ENCODE measurements around the gene NOMO2.
"Not testable (repeated sequence)": the region's sequence is repeated elsewhere in the genome, so short reads cannot be mapped to it uniquely, and the experiment has no call there.

The NOMO2 gene

GRCh38 chr16:18575298-18575917 is 13.5 kb upstream of the NOMO2 start:
- DNase-seq (ENCODE audit: low read depth in 2 of 2), result not testable (repeated sequence)

- DNase-seq (ENCODE audit: low read depth in 2 of 2), result not testable (repeated sequence)
Measured at GRCh38 chr16:18573887-18574286, 12.0 kb upstream of the NOMO2 start.

- not testable (repeated sequence) for DNase-seq (ENCODE audit: low read depth in 2 of 2)
Measured at GRCh38 chr16:18572973-18573372, 11.1 kb upstream of the NOMO2 start.

- not testable (repeated sequence) for DNase-seq (ENCODE audit: low read depth in 2 of 2)
Measured at GRCh38 chr16:18571307-18571850, 9.5 kb upstream of the NOMO2 start.

- DNase-seq (ENCODE audit: low read depth in 2 of 2), result not testable (repeated sequence)
Measured at GRCh38 chr16:18570529-18571306, 8.8 kb upstream of the NOMO2 start.

- DNase-seq (ENCODE audit: low read depth in 2 of 2), result not testable (repeated sequence)
Measured at GRCh38 chr16:18560416-18561220, 1.3 kb downstream of the NOMO2 start.

GRCh38 chr16:18553671-18554070 is 8.2 kb downstream of the NOMO2 start:
- DNase-seq (ENCODE audit: low read depth in 2 of 2), result not testable (repeated sequence)

- not testable (repeated sequence) for DNase-seq (ENCODE audit: low read depth in 2 of 2)
Measured at GRCh38 chr16:18547382-18547781, 14.5 kb downstream of the NOMO2 start.

GRCh38 chr16:18546853-18547252 is 15.0 kb downstream of the NOMO2 start:
- DNase-seq (ENCODE audit: low read depth in 2 of 2), result not testable (repeated sequence)

GRCh38 chr16:18544232-18545081 is 17.4 kb downstream of the NOMO2 start:
- DNase-seq (ENCODE audit: low read depth in 2 of 2), result not testable (repeated sequence)

- DNase-seq (ENCODE audit: low read depth in 2 of 2), result not testable (repeated sequence)
Measured at GRCh38 chr16:18541912-18542311, 20.0 kb downstream of the NOMO2 start.

GRCh38 chr16:18537004-18537403 is 24.9 kb downstream of the NOMO2 start:
- DNase-seq (ENCODE audit: low read depth in 2 of 2), result not testable (repeated sequence)

- DNase-seq (ENCODE audit: low read depth in 2 of 2), result not testable (repeated sequence)
Measured at GRCh38 chr16:18535519-18536168, 26.3 kb downstream of the NOMO2 start.

- DNase-seq (ENCODE audit: low read depth in 2 of 2), result not testable (repeated sequence)
Measured at GRCh38 chr16:18534308-18534707, 27.6 kb downstream of the NOMO2 start.

GRCh38 chr16:18531323-18531722 is 30.6 kb downstream of the NOMO2 start:
- DNase-seq (ENCODE audit: low read depth in 2 of 2), result not testable (repeated sequence)

GRCh38 chr16:18530329-18530728 is 31.6 kb downstream of the NOMO2 start:
- not testable (repeated sequence) for DNase-seq (ENCODE audit: low read depth in 2 of 2)

- DNase-seq (ENCODE audit: low read depth in 2 of 2), result not testable (repeated sequence)
Measured at GRCh38 chr16:18526547-18526946, 35.4 kb downstream of the NOMO2 start.

GRCh38 chr16:18525882-18526482 is 35.9 kb downstream of the NOMO2 start:
- not testable (repeated sequence) for DNase-seq (ENCODE audit: low read depth in 2 of 2)

- not testable (repeated sequence) for DNase-seq (ENCODE audit: low read depth in 2 of 2)
Measured at GRCh38 chr16:18522637-18523036, 39.3 kb downstream of the NOMO2 start.
